ENCODE measurements around the gene RABEP1. TPM values are rescaled to one million over a fixed set of nuclear protein-coding genes. Genes with fewer than 3 reads are reported as not detected.

The RABEP1 gene
- total RNA-seq, 1 donor from 2014 or later, result 44.2 TPM

DNA sequence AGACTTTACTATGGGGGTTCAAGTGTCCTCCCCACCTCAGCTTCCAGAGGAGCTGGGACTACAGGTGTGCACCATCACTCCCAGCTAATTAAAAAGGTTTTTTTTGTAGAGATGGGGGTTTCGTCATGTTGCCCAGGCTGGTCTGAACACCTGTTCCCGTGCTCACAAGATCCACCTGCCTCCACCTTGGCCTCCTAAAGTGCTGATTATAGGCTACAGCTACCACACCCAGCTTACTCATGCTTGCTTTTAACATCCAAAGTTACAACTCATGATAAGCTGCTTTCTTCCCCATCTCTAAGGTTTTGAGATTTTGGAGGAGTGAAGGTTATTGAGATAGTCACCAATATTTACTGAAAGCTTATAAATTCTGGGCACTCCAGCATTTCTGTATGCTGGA lies 134.8 kb downstream of the RABEP1 start:
- intact Hi-C loops (cut with DNase I), result no loop called here
- DNase-seq (no peak), ATAC-seq (no peak)
- H3K27ac ChIP-seq, result no peak overlapping the region
- no peaks in the 10 kb centered on the region for H3K9me3 ChIP-seq
- no peaks in the 10 kb centered on the region for H3K27me3 ChIP-seq (ENCODE audit: low read depth)
- peaks cover 38% of the 10 kb centered on the region for H3K4me1 ChIP-seq
- H3K4me3 ChIP-seq, result no peak overlapping the region
- peaks cover 66% of the 10 kb centered on the region for H3K36me3 ChIP-seq
- TF ChIP-seq, protein P1, sequence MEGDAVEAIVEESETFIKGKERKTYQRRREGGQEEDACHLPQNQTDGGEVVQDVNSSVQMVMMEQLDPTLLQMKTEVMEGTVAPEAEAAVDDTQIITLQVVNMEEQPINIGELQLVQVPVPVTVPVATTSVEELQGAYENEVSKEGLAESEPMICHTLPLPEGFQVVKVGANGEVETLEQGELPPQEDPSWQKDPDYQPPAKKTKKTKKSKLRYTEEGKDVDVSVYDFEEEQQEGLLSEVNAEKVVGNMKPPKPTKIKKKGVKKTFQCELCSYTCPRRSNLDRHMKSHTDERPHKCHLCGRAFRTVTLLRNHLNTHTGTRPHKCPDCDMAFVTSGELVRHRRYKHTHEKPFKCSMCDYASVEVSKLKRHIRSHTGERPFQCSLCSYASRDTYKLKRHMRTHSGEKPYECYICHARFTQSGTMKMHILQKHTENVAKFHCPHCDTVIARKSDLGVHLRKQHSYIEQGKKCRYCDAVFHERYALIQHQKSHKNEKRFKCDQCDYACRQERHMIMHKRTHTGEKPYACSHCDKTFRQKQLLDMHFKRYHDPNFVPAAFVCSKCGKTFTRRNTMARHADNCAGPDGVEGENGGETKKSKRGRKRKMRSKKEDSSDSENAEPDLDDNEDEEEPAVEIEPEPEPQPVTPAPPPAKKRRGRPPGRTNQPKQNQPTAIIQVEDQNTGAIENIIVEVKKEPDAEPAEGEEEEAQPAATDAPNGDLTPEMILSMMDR (IDR thresholded peaks at IDR 0.05), result no peak

DNA sequence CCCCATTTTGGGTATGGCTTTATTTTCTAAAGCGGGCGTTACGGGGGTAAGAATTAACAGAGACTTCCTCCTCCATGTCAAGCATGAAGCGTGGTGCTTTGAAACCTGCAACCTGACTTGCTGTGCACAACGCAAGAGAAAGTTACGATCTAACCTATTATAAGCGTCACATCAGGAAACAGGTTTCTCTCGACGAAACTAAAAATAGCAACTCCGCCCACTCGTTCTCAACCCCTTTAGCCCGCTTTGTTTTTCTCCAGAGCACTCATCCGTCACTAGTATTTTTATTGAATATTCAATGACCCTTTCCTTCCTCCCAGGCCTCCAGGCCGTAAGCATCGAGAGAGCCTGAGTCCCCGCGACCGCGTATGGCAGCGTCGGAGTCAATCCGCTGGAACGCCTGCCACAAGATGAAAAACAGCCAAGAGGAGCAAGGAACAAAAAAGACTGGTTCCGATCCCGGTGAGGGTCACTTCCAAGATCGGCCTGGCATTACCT lies 136.8 kb downstream of the RABEP1 start:
- intact Hi-C loops (cut with DNase I), result no loop called here
- peak; percentile 45 to 64 for ATAC-seq

DNA sequence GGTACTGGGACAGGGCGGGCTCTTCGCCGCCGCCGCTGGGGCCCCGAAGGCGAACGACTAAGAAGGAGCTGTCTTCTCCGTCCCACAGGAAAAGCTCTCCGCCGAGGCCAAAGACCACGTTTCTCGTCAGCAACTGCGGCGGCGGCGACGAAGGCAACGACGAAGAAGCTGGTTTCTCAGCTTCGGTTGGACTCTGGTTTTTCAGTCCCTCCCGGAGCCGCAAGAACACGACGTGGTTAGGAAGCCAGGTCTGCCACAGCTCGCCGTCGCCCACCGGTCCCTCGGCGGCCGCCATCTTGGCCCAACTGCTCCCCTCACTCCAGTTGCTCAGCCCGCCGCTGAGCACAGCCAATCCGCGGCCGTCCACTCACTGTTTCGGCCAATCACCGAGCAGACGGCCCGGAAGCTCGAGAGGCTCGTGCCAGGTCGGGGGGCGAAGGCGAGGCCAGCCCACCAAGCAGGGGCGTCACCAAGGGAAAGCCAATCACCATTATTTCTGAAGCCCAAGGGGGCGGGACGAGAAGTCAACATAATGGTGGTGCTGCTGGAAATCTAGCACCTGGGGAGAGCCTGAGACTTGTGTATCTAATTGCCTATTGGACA lies 137.4 kb downstream of the RABEP1 start, which contains the start of gene NUP88:
Gene NUP88 (minus strand): TSS at position 307 of the 603 bp plus-strand sequence. CDS start 12 bp downstream, at position 295.
- peak; percentile 97 for DNase-seq
- peak within 1 kb of the TSS; percentile 90 for H3K27ac ChIP-seq
- H3K4me3 ChIP-seq, result peak within 1 kb of the TSS; percentile 94
- peaks cover 38% of the 10 kb centered on the region for H3K4me1 ChIP-seq
- H3K9me3 ChIP-seq, result no peaks in the 10 kb centered on the region
- peaks cover 66% of the 10 kb centered on the region for H3K36me3 ChIP-seq
- ATAC-seq, result peak; percentile 99
- TF ChIP-seq, protein P1 (IDR thresholded peaks at IDR 0.05), result no peak
- intact Hi-C loops (cut with DNase I), result no loop called here
- no peaks in the 10 kb centered on the region for H3K27me3 ChIP-seq (ENCODE audit: low read depth)

More for the DNA sequence above, 136.8 kb downstream of the RABEP1 start:
- peak; percentile 48 for DNase-seq
- Histone ChIP-seq H3K27me3 (ENCODE audit: low read depth) (no peaks in the 10 kb centered on the region), H3K4me1 (peaks cover 38% of the 10 kb centered on the region), H3K4me3 (peak overlapping the region; percentile 94), H3K27ac (peak overlapping the region; percentile 90), H3K36me3 (peaks cover 66% of the 10 kb centered on the region), H3K9me3 (no peaks in the 10 kb centered on the region)
- TF ChIP-seq, protein P1 (IDR thresholded peaks at IDR 0.05), result no peak

DNA sequence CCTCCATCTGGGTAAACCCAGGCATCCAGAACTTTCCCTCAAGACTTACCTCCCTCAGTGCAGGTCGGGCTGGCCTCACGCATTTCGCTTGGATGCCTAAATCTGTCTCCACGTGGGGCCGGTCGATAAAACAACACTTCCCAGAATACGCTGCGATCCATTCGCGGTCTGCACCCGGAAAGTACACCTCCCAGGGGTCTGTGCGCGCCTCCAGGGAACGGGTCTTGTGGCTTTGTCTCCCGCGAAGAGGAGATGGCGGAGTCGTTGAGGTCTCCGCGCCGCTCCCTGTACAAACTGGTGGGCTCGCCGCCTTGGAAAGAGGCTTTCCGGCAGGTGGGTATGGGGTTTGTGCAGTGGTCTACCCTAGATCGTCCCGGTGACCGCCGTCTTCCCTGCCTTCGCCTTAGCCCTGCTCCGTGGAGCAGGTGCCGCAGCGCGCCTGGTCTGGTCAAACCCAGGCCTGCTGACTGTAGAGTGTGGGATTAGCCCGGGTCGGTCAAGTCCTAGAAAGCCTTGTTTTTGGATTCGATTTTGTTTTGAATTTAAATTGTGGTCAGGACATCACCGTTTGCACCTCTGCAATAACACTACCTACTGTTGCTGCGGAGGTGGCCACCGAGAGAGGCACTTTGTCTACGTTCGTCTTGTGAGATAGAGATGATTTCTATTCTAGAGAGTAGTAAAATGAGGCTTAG lies 138.0 kb downstream of the RABEP1 start, which contains the start of gene RPAIN:
Gene RPAIN (plus strand): TSS at position 224 of the 695 bp plus-strand sequence. CDS start 29 bp downstream, at position 253.
- no peaks in the 10 kb centered on the region for H3K27me3 ChIP-seq (ENCODE audit: low read depth)
- H3K4me3 ChIP-seq, result peak within 1 kb of the TSS; percentile 94
- peak; percentile 93 for ATAC-seq
- TF ChIP-seq, protein P1 (IDR thresholded peaks at IDR 0.05), result no peak
- H3K9me3 ChIP-seq, result no peaks in the 10 kb centered on the region
- H3K4me1 ChIP-seq, result peaks cover 38% of the 10 kb centered on the region
- intact Hi-C loops (cut with DNase I), result no loop called here
- peak; percentile 92 for DNase-seq
- peaks cover 66% of the 10 kb centered on the region for H3K36me3 ChIP-seq
- peak within 1 kb of the TSS; percentile 90 for H3K27ac ChIP-seq

DNA sequence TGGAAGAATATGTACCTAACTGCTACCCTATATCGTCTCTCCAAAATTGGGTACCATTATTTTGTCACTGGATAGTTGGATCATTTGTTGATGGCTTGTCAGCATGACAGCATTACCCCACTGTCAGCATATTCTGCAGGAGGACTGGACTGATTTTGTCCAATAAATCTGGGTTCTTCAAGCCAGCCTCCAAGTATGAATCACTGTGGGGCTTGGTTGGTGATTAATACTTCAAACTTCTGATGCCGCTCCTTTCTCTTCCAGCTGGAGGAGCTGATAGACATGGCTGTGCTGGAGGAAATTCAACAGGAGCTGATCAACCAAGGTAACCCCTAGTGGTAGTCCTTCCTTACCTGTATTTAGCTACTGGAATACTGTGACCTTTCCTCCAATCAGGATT lies 140.4 kb downstream of the RABEP1 start:
- H3K9me3 ChIP-seq, result no peaks in the 10 kb centered on the region
- no peaks in the 10 kb centered on the region for H3K27me3 ChIP-seq (ENCODE audit: low read depth)
- no peak overlapping the region for H3K27ac ChIP-seq
- DNase-seq (no peak), ATAC-seq (no peak)
- H3K4me3 ChIP-seq, result no peak overlapping the region
- peaks cover 66% of the 10 kb centered on the region for H3K36me3 ChIP-seq
- TF ChIP-seq, protein P1 (IDR thresholded peaks at IDR 0.05), result no peak
- peaks cover 25% of the 10 kb centered on the region for H3K4me1 ChIP-seq
- intact Hi-C loops (cut with DNase I), result no loop called here
